CD4-positive, alpha-beta T cell treated with Interleukin-17A for 4 hours (primary cell): ENCODE results near the gene ZNF555.
A peak's percentile ranks its signal among the peaks of the same experiment; 100 is the strongest.
"Not testable (repeated sequence)": the region's sequence is repeated elsewhere in the genome, so short reads cannot be mapped to it uniquely, and the experiment has no call there.

Experiments used
- DNase-seq: peaks from one replicate; pipeline ENCODE4 v3.0.0-alpha.2; 2020; ENCODE audit warnings: mixed read lengths

The ZNF555 gene

DNA sequence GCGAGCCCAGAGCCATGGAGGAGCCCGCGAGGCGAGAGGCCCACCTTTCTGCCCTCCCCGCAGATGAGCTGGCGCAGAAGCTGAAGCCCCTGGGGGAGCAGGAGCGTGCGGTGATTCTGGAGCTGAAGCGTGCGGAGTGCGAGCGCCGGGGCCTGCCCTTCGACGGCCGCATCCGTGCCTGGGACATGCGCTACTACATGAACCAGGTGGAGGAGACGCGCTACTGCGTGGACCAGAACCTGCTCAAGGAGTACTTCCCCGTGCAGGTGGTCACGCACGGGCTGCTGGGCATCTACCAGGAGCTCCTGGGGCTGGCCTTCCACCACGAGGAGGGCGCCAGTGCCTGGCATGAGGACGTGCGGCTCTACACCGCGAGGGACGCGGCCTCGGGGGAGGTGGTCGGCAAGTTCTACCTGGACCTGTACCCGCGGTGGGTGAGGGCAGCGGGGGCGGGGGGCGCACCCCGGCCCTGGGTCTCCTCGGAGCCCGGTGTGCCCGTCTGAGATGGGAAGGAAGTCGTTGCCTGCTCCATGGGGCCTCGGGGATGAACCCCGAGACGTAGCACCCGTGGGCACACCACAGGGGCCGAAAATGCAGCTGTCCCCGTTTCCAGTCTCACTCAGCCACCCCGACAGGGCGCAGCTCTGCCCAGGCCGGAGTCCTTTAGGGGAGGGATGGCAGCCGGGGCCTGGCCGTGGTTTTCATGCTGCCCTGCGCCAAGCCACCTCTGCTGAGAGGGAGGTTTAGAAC is 33.7 kb upstream of the ZNF555 start:
- DNase-seq: no peak

DNA sequence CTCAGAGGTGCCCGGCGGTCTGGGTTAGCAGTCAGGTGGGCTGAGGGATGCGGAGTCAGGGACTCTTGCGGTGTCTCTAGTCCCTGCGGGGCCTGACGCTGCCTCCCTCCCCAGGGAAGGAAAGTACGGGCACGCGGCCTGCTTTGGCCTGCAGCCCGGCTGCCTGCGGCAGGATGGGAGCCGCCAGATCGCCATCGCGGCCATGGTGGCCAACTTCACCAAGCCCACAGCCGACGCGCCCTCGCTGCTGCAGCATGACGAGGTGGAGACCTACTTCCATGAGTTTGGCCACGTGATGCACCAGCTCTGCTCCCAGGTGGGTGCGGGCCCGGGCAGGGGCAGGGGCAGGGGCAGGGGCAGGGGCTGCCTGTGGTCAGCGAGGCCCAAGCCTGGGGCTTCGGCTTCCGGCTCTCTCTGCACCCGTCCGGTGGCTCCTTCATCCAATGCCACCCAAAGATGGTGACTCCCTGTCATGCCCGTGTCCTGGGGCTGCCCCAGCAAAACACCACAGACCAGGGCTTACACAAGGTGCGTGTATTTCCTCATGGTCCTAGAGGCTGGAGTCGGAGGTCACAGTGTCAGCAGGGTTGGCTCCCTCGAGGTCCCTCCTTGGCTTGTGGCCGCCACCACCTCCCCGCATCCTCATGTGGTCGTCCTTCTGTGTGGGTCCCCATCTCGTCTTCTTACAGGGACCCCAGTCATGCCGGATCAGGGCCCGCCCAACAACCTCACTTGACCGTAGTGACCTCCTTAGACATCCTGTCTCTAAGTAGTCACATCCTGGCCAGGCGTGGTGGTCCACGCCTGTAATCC is 32.9 kb upstream of the ZNF555 start:
- no peak for DNase-seq

DNA sequence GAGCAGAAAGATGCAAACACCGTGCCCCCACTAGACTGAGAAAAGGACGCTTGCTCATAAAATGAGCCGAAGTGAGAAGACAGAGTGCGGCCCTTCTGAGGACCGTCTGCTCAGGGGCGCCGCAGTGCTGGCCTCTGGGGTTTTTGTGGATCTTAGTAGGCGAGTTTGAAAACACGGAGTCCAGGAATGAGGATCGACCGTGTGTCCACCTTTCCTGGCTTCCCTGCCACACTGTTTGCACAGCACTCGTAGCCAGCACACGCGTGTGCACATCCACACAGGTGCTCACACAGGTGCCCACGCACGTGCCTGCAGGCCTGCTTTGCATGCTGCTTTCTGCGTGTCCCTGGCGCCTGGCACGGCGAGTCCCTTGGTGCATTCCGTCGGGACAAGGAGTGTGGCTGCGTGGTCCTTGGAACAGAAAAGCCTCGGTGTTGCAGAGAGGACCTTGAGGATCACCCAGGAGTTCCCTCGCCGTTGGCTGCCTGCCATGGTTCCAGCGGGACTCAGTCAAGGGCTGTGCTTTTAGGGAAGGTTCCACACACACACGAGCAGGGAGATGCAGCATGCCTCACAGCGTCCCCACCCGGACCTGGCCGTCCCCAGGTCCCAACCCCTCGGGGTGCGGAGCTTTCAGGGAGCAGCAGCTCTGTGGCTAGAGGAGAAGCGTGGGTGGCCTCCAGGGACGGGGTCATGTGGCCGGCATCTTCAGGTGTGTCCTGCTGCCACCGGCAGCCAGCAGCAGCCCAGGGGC is 31.7 kb upstream of the ZNF555 start:
- DNase-seq: no peak

DNA sequence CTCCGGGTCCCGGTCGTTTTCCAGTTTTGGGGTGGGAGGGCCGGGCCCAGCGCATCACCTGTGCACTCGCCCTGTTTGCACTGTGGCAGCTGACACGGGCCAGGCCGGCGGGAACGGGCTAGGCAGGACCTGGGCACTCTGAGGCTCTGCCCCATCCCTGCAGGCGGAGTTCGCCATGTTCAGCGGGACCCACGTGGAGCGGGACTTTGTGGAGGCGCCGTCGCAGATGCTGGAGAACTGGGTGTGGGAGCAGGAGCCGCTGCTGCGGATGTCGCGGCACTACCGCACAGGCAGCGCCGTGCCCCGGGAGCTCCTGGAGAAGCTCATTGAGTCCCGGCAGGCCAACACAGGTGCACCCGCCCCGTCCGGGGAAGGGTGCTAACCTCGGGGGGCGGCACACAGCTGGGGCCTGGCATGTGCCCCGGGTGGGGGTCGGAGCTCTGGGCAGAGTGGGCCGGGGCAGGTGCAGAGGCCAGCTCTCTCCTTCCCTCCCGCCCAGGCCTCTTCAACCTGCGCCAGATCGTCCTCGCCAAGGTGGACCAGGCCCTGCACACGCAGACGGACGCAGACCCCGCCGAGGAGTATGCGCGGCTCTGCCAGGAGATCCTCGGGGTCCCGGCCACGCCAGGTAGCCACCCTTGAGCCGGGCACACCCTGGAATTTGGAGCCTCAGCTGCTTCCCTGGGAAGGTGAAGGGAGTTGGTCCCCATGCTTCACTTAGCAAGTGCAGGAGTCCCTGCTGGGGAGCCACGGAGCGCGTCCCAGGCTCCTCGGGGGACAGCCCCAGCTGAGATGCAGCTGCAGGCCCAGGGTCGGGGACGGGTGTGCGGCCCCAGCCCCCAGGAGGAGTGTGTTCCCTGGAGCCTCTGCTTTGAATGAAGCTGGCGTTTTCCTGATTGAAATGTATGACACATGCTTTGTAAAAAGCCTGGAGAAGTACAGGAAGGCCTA is 30.9 kb upstream of the ZNF555 start:
- no peak for DNase-seq

DNA sequence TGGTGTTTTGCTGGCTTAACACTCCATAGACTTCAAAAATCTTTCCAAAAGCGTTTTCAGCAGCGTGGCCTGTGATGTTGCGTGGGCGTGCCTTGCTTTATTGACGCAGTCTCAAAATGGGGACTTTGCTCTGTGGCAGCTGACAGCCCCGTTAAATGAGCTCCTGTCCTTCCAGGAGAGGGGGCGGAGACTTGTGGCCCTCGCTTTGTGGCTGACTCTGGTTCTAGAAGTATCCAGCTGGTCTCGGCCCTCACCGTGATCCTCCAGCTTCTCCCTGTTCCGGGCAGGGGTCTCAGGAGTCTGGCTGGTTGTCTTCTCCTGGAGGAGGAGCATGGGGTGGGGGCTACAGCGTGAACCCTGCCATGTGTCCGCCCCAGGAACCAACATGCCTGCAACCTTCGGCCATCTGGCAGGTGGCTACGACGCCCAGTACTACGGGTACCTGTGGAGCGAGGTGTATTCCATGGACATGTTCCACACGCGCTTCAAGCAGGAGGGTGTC is 30.0 kb upstream of the ZNF555 start:
- no peak for DNase-seq

DNA sequence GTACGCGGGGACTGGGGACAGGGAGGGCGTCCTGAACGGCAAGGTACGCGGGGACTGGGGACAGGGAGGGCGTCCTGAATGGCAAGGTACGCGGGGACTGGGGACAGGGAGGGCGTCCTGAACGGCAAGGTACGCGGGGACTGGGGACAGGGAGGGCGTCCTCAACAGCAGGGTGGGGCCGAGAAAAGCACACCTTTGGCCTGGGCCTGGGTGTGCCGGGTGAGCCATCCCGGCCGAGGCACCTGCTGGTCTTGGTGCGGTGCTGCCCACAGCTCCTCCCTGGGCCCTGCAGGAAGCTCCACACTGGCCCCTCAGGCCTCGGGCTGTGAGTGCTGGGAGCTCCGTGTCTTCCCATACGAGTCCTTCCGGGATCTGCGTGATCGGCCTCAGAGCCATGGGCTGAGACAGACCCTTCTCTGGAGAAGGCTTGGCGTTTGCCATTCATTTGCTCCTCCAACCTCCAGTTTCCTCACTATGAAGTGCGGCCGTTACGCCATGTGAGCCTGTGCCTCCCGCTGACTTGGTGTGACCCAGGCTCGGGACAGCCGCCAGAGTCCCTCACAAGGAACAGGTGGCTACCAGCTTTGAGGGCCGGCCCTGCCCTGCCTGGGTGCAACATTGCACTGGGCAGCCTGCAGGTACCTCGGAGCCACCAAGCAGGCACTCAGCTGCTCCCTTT is 29.4 kb upstream of the ZNF555 start:
- DNase-seq: no peak

DNA sequence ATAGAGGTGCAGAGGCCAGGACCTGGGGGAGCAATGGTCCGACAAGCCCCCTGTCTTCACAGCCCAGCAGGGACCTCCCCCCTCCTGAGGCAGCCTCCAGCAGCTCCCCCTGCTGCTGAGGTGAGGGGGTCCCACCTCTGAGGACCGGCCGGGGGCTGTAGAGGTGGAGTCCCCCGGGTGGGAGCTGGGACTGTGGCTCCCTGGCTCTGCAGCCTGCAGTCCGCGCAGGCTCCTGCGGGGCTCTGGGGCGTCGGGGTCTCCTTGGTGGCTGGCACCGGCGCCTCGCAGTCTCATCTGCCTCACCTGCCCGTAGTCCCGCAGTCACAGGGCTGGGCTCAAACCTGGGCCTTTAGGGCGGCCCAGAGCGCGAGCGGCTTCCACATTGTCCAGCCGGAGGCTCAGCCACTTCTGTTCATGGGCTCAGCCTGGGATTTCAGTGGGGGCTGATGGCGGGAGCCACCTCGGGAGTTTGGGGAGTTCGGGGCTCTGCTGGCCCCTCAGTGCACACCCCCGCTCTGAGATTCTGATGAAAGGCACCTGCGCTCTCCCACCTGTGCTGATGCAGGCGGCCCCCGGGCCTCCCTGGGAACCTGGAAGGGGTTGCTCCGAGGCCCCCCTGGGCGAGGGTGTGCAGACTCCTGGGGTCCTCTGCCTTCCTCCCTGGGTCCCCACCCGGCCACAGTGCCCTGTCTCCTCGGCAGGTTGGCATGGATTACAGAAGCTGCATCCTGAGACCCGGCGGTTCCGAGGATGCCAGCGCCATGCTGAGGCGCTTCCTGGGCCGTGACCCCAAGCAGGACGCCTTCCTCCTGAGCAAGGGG is 28.7 kb upstream of the ZNF555 start:
- DNase-seq: no peak

DNA sequence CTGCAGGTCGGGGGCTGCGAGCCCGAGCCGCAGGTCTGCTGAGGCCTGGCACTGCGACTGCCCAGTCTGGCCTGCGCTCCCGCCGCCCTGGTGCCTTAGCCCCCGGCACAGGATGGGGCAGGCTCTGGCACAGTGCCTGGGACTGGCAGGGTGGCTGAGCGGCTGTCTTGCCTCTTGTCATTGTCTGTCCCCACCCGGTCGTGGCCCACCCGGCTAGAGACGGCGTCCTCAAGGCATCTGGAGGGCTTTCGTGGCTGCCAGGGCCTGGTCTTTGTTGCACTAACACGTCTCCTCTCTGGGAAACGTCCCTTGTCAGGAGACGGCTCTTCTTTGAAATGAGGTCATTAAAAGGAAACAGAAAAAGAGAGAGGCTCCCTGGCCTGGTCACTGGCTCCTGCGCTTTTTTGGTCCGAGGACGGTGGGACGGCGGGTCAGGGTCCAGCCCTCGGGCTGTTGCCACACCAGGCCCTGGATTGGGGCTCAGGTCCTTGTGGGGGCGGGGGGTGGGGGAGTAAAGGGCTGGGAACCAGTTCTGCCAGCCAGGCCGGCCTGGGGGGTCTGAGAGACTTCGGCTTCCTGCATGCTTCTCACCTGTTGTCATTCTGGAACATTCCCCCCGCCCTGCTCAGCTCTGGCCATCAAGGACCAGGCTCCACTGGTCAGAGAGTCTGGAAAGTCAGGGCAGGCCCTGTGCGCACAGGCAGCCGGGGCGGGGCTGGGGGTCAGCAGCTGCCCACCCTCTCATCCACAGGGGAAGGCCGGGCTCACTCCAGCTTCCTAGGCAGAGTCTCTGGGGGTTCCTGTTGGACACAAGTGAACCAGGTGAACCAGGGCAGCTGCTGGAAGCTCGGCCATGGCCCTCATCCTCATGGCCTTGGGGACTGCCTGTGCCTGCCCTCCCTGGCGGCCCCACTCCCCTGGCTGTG is 27.8 kb upstream of the ZNF555 start:
- no peak for DNase-seq

DNA sequence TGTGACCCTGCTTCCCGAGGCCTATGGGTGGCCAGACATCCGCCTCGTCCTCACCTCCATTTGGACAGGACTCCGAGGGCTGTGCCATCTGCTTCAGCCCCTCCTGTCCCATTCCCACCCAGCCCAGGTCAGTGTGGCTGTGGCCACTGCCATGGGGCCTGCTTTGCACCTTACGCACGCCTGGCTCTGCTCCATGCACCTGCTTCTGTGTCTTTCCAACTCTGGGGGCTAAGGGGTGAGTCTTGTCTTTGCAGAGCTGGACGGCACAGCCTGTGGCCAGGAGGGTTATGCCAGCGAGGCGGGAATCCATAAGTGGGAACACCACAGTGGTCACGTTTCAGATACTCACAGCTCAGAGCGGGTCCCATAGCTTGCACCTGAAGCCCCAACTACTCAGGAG is 26.8 kb upstream of the ZNF555 start:
- no peak for DNase-seq

DNA sequence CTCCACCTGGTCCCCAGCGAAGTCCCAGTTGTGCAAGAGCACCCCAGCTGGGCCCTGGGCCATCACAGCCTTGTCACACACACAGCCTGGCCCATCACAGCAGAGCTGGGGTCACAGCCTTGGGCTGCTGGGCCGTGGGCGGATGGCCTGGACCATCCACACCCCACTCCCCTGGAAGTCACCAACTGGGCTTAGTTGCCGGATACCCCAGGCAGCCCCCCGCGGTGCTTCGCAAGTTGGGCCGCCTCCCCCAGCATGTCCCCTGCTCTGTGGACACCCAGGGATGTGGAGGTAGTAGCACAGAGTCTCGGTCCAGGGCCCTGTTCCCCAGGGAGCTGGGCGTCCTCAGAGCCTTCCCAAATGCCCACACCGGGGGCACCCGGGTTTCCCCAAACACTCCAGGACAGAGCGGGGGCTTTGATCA is 26.1 kb upstream of the ZNF555 start:
- DNase-seq: no peak

DNA sequence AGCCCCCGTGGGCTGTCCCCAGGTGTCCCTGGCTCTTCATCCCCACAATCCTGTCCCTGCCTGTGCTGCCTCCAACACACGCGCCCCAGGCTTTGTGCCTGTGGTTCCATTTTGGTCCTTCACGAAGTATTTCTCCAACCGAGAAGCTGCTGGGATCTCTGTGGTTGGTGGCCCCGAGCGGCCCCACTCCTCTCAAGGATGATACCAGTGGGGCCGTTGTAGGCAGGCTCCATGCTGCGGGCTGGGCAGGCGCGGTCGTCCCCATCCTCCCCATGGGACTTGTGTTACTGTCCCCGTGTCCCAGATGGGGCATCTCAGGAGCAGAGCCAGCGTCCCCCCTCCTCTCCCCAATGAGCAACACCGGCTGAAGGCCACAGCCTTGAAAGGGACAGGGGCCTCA is 25.4 kb upstream of the ZNF555 start:
- no peak for DNase-seq

DNA sequence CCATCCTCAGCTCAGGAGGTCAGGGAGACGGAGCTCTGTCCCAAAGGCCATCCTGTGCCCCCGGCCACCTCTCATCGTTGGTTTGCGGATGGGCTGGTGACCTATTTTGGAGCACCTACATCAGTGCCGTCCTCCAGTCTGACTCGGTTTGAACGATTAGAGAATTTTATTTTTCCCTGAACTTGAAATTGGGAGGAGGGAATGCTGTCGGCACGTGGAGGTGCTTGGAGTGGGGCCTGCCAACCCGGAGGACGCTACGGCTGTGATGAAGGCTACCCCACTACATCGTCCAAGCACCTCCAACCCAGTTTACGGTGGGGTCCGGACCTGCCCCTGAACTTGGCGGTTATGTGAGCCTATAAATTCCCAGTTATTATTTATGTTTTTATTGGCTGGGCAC is 24.6 kb upstream of the ZNF555 start:
- DNase-seq: no peak

DNA sequence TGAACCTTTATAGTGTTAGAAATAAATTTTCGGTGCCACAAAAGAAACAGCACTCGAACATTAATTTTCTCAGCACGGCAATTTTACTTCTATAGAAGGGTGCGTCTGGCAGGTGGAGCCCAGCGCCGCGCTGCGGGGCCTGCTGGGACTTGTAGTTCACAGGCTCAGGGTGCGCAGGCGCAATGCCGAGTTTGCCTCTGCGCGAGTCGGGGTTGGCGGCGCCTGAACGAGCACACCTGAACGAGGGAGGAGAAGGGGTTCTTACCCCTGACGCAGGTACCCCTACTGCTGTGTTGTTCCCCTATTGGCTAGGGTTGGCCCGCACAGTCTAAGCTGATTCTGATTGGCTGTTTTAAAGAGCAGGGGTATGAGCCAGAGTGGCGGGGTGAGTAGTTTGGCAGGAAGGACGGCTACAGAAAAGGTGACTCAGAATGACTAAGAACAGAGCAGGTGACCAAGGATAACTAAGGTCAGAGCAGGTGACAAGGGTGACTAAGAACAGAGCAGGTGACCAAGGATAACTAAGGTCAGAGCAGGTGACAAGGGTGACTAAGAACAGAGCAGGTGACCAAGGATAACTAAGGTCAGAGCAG is 23.9 kb upstream of the ZNF555 start:
- not testable (repeated sequence) for DNase-seq

DNA sequence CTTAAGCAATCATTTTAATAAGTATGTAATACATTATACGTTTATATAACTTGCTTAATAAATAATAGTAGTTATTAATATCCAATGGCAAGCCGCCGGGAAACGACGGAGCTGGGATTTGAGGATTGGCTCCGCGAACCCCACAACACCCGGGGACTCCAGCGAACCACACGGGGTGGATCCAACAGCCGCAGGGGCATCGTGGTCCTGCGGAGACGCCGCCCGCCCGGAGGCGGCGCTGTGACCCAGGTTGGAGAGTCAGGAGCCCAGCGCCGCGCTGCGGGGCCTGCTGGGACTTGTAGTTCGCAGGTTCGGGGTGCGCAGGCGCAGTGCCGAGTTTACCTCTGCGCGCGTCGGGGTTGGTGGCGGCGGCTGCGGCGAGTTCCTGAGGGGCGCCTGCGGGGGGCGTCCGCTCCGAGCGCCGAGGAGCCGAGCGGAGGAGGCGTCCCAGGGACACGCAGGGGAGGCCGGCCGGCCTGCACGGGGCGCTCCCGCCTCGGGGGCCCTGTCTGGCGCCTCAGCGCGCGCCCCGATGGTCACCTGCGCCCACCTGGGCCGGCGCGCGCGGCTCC is 21.6 kb upstream of the ZNF555 start, which contains the start of gene ZNF554:
Gene ZNF554, plus strand, starts transcription at position 329 of the 572 bp plus-strand sequence. Its CDS starts 204 bp downstream, at position 533.
- peak; percentile 100 for DNase-seq

DNA sequence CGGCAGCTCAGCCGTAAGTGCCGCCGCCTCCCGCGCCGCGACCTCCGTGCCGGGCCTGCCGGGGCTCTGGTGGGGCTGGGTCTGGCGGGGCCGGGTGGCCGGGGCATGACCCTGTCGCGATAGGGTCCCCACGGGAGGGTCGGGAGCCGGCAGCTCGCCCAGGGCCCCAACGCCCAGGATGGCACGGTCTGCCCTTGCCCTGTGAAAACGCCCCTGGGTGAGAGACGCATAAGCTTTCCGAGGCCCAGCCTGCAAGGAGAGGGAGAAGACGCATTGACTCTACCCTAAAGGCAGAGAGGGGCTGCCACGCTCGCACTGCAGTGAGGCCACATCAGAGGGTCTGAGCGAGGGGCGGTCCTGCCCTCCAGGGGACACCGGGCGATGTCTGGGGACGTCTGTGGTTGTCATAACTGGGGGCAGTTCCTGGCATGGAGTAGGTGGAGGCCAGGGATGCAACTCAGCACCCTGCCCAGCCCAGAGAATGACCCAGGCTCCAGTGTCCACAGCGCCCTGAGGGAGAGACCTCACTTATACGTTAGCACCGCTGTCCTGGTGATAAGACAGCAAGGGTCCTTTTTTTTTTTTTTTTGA is 21.1 kb upstream of the ZNF555 start:
- DNase-seq: no peak

DNA sequence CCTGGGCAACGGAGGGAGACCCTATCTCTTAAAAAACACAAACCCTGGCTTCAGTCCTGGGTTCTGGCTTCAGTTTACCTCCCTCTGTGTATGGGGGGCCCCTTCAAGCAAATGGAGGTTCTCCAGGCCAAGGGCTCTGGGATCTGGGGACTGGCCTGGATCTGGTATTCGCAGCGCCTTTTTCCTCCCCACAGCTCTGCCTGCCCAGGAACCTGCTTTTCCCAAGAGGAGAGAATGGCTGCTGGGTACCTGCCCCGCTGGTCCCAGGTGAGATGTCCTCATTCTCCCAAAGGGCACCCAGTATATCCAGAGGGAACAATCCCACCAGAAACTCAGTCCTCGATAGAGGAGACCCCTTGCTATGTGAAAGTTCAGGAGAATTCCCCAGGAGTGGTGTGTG is 18.4 kb upstream of the ZNF555 start:
- DNase-seq: no peak

DNA sequence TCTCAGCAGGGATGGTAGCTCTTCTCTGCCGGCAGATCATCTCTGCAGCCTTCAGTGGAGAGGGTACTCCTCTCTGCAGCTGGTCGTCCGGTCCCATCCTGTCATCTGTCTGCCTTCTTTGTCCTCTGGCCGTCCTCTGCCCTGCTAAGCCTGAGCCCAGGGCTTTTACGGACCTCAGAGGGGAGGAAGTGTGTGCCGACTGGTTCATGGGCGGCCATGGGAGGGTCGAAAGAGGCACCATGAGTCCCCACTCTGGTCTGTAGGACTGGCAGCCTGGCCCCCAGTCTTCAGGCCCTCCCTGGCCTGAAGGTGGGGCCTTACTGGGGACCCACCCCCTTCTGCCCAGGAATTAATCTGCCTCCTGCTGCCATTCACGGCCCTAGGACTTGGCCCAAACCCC is 17.6 kb upstream of the ZNF555 start:
- no peak for DNase-seq

DNA sequence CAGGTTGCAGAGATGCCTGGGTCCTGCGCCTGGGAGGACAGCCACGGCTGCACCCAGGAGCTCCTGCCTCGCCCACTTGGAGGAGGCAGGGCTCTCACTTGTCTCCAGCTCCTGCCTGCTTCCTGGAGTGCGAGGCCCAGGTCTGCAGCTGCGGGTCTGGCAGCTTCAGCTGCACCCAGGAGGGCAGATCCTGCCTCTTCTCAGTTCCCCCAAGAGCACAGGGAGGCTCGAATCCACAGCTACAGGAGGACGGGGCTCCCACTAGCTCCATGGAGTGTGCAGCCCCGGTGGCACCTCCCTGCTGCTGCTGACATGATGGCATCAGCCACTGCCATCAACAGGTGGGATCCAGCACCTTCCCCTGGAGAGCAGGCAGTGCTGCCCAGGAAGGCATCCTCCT is 17.1 kb upstream of the ZNF555 start:
- DNase-seq: no peak
